ENCODE measurements around the gene CHD6.

GRCh38 chr20:41639630-41640029 is 21.5 kb upstream of the CHD6 start:
- TF ChIP-seq, protein P1, sequence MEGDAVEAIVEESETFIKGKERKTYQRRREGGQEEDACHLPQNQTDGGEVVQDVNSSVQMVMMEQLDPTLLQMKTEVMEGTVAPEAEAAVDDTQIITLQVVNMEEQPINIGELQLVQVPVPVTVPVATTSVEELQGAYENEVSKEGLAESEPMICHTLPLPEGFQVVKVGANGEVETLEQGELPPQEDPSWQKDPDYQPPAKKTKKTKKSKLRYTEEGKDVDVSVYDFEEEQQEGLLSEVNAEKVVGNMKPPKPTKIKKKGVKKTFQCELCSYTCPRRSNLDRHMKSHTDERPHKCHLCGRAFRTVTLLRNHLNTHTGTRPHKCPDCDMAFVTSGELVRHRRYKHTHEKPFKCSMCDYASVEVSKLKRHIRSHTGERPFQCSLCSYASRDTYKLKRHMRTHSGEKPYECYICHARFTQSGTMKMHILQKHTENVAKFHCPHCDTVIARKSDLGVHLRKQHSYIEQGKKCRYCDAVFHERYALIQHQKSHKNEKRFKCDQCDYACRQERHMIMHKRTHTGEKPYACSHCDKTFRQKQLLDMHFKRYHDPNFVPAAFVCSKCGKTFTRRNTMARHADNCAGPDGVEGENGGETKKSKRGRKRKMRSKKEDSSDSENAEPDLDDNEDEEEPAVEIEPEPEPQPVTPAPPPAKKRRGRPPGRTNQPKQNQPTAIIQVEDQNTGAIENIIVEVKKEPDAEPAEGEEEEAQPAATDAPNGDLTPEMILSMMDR (IDR thresholded peaks at IDR 0.05) = no peak
- TF ChIP-seq POLR2A (IDR thresholded peaks at IDR 0.05) = no peak
- no peak for TF ChIP-seq EP300 (IDR thresholded peaks at IDR 0.05)

Data from upper lobe of left lung (tissue), 4 donors.